GM19035 (cell line): ENCODE measurements around the gene HES4.

Experiments used
- ATAC-seq: cut with Tn5 transposase; IDR thresholded peaks from one replicate; pipeline ENCODE4 v1.9.1; 2021; ENCODE audit not compliant: unreplicated experiment

HES4 gene

GRCh38 chr1:969260-969855, 30.5 kb downstream of the HES4 start:
- ATAC-seq = no peak

GRCh38 chr1:967466-968343, 32.2 kb downstream of the HES4 start:
- no peak for ATAC-seq

GRCh38 chr1:966704-967300, 33.1 kb downstream of the HES4 start:
- peak; percentile 58 for ATAC-seq

GRCh38 chr1:966135-966703, 33.7 kb downstream of the HES4 start, which contains the start of gene PLEKHN1:
Gene PLEKHN1 (plus strand): TSS chr1:966482. CDS start chr1:966532, 50 bp downstream.
- ATAC-seq = peak; percentile 36

GRCh38 chr1:965526-966134, 34.3 kb downstream of the HES4 start:
- ATAC-seq = no peak

- ATAC-seq = no peak
Measured at GRCh38 chr1:964691-965525, 35.0 kb downstream of the HES4 start.

GRCh38 chr1:963746-964525, 36.0 kb downstream of the HES4 start:
- no peak for ATAC-seq

- ATAC-seq = no peak
Measured at GRCh38 chr1:963301-963651, 36.6 kb downstream of the HES4 start.

GRCh38 chr1:962381-963300, 37.3 kb downstream of the HES4 start:
- no peak for ATAC-seq

- ATAC-seq = no peak
Measured at GRCh38 chr1:961132-961669, 38.7 kb downstream of the HES4 start.

- no peak for ATAC-seq
Measured at GRCh38 chr1:960363-961131, 39.4 kb downstream of the HES4 start, which contains the start of gene KLHL17. Gene KLHL17 (plus strand): TSS chr1:960584. CDS start chr1:960694, 110 bp downstream.

- ATAC-seq = no peak
Measured at GRCh38 chr1:959731-960362, 40.0 kb downstream of the HES4 start.

- ATAC-seq = peak; percentile 82
Measured at GRCh38 chr1:958823-959730, 40.8 kb downstream of the HES4 start, which contains the start of gene NOC2L. Gene NOC2L (minus strand): TSS chr1:959256. CDS start chr1:959240, 16 bp downstream.

- no peak for ATAC-seq
Measured at GRCh38 chr1:956636-957035, 43.3 kb downstream of the HES4 start.

GRCh38 chr1:955474-955873, 44.4 kb downstream of the HES4 start:
- ATAC-seq = no peak

GRCh38 chr1:954927-955326, 45.0 kb downstream of the HES4 start:
- no peak for ATAC-seq
